ENCODE measurements around the gene PAPOLB.
A peak's percentile ranks its signal among the peaks of the same experiment; 100 is the strongest.
"Not testable (repeated sequence)": the region's sequence is repeated elsewhere in the genome, so short reads cannot be mapped to it uniquely, and the experiment has no call there.

Gene PAPOLB

GRCh38 chr7:4861673-4862072 lies at the start of gene PAPOLB:
TSS of gene PAPOLB (minus strand) at chr7:4862030. CDS start at chr7:4861810, 220 bp downstream.
- DNase-seq, result no peak

GRCh38 chr7:4911111-4911828 lies 49.4 kb upstream of the PAPOLB start:
- no peak for DNase-seq

- DNase-seq, result no peak
Observed at GRCh38 chr7:4906682-4907081, 44.9 kb upstream of the PAPOLB start.

- DNase-seq, result no peak
Observed at GRCh38 chr7:4905171-4905570, 43.3 kb upstream of the PAPOLB start.

- no peak for DNase-seq
Observed at GRCh38 chr7:4904346-4904745, 42.5 kb upstream of the PAPOLB start.

- no peak for DNase-seq
Observed at GRCh38 chr7:4895766-4896165, 33.9 kb upstream of the PAPOLB start.

- DNase-seq, result no peak
Observed at GRCh38 chr7:4894482-4894881, 32.7 kb upstream of the PAPOLB start.

- DNase-seq, result no peak
Observed at GRCh38 chr7:4893929-4894475, 32.2 kb upstream of the PAPOLB start.

- not testable (repeated sequence) for DNase-seq
Observed at GRCh38 chr7:4893188-4893587, 31.4 kb upstream of the PAPOLB start.

- not testable (repeated sequence) for DNase-seq
Observed at GRCh38 chr7:4891522-4891921, 29.7 kb upstream of the PAPOLB start.

GRCh38 chr7:4889682-4890081 lies 27.9 kb upstream of the PAPOLB start:
- no peak for DNase-seq

- no peak for DNase-seq
Observed at GRCh38 chr7:4888161-4888560, 26.3 kb upstream of the PAPOLB start.

GRCh38 chr7:4886671-4887070 lies 24.8 kb upstream of the PAPOLB start:
- no peak for DNase-seq

- DNase-seq, result no peak
Observed at GRCh38 chr7:4885317-4885807, 23.5 kb upstream of the PAPOLB start.

- no peak for DNase-seq
Observed at GRCh38 chr7:4884164-4884563, 22.3 kb upstream of the PAPOLB start.

- peak; percentile 91 for DNase-seq
Observed at GRCh38 chr7:4883372-4884144, 21.7 kb upstream of the PAPOLB start, which contains the start of gene RADIL. TSS of gene RADIL (minus strand) at chr7:4883716. CDS start at chr7:4878139, 5,577 bp downstream.

- no peak for DNase-seq
Observed at GRCh38 chr7:4883033-4883371, 21.2 kb upstream of the PAPOLB start.

- DNase-seq, result peak; percentile 31
Observed at GRCh38 chr7:4882169-4883032, 20.6 kb upstream of the PAPOLB start.

- no peak for DNase-seq
Observed at GRCh38 chr7:4880218-4880617, 18.4 kb upstream of the PAPOLB start.

GRCh38 chr7:4879396-4880081 lies 17.7 kb upstream of the PAPOLB start:
- no peak for DNase-seq

GRCh38 chr7:4878336-4879335 lies 16.8 kb upstream of the PAPOLB start:
- DNase-seq, result no peak
